Activated CD8-positive, alpha-beta T cell treated with anti-CD3 and anti-CD28 coated beads, Interleukin-2, amount 10 ng/mL, durations not matched to agents 7 days and 5 days (primary cell): ENCODE data around the gene ANKRD13C. TPM values are rescaled to one million over a fixed set of nuclear protein-coding genes. Genes with fewer than 3 reads are reported as not detected.

Experiments used
- ATAC-seq: fragments of 150-1000 bp; cut with Tn5 transposase; one replicate; pipeline ENCODE4 v1.10.0; 2021; ENCODE audit warnings: moderate library complexity
- CTCF ChIA-PET: fragments of 350-600 bp; sonication (Branson Sonifier 250); formaldehyde crosslinking; loops from one replicate; lab custom pipeline; 2021; ENCODE audit warnings: antibody characterized with exemption; lab: Charles Lee
- POLR2A ChIA-PET: fragments of 350-600 bp; sonication (Branson Sonifier 250); formaldehyde crosslinking; loops from one replicate; lab custom pipeline; 2021; ENCODE audit warnings: antibody characterized with exemption; lab: Charles Lee
- DNase-seq: peaks from one replicate; pipeline ENCODE4 v3.0.0-alpha.2; 2020
- H3K27ac Mint-ChIP-seq: one replicate; pipeline ENCODE4 v1.8.0; 2021; ENCODE audit warnings: mild to moderate bottlenecking, mixed read lengths
- H3K27me3 Mint-ChIP-seq: one replicate; pipeline ENCODE4 v1.8.0; 2021; ENCODE audit warnings: low read depth, mixed read lengths
- H3K36me3 Mint-ChIP-seq: one replicate; pipeline ENCODE4 v1.8.0; 2021; ENCODE audit warnings: low read depth, mixed read lengths
- H3K4me1 Mint-ChIP-seq: one replicate; pipeline ENCODE4 v1.8.0; 2021; ENCODE audit warnings: low read depth, mixed read lengths
- H3K4me3 Mint-ChIP-seq: one replicate; pipeline ENCODE4 v1.8.0; 2021; ENCODE audit warnings: mild to moderate bottlenecking, mixed read lengths
- H3K9me3 Mint-ChIP-seq: one replicate; pipeline ENCODE4 v1.8.0; 2022; ENCODE audit warnings: mixed read lengths; ENCODE audit not compliant: insufficient read depth
- total RNA-seq, 2 experiments: library from RNA; stranded (reverse); gene quantifications; one replicate each; pipeline ENCODE4 v1.2.3, GENCODE V29; 2021

Gene ANKRD13C
- total RNA-seq, 2 experiments from 2014 or later, result 25.0 to 26.8 TPM

DNA sequence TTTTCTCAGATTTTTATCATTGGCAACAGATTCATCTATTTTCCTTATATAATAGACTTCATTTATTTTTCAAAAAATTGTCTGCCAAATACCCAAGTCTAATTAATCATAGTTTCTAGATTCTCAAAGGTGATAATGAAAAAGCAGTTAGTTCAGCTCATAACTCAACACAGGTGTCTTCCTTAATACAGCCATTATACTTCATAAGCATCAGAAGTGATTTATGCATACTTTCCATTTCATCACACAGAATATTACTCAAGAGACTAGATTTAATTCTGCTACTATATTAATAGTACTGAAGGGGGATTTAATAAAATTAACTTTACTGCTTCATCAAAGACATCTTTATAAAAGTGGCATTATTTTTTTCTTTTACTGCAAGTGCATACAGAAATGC lies 114.6 kb downstream of the ANKRD13C start:
- no peak for ATAC-seq
- POLR2A ChIA-PET, result no interaction called here
- Mint-ChIP-seq H3K4me3 (no peak overlapping the region), H3K9me3 (no peaks in the 10 kb centered on the region), H3K4me1 (peaks cover 13% of the 10 kb centered on the region), H3K27me3 (no peaks in the 10 kb centered on the region), H3K27ac (no peak overlapping the region), H3K36me3 (peaks cover 75% of the 10 kb centered on the region)
- CTCF ChIA-PET, result no interaction called here
- DNase-seq, result no peak

DNA sequence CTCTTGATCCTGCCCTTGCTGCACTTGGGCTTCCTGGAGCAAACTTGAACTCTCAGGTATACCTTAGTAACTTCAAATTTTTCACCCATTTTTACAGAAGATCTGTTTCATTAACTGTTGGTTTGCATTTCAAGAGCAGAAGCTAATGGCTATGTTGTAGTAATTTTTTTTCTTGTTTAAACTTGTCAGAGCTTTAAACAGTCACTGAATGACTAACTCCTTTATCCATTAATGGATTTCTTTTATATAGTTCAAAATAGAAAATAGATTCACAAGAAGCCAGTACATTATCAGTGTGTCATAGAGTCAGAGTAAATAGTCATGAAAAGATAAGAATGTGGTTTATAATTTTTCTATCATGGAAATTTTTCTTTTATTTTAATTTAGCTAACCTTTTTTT lies 119.8 kb downstream of the ANKRD13C start:
- ATAC-seq, result no peak
- CTCF ChIA-PET, result no interaction called here

DNA sequence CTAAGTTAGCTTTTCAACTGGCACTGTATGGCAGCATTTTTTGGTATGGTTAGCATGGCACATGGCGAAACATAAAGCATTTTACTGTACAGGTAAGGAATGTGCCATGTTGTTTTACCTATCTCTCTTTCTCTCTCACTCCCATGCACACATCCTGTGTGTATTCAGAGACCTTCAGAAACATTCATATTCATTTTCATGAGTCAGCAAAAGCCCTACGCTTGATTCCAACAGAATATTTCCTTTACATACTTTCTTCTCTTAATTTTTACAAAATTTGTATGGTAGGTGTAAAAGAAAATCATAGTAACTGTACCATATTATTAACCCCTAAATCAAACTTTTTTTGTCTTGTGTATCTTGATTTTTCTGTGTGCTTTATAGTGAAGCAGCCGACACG lies 123.0 kb downstream of the ANKRD13C start:
- Mint-ChIP-seq H3K9me3 (no peaks in the 10 kb centered on the region), H3K27ac (no peak overlapping the region), H3K4me3 (no peak overlapping the region), H3K36me3 (peaks cover 72% of the 10 kb centered on the region), H3K4me1 (peaks cover 25% of the 10 kb centered on the region), H3K27me3 (no peaks in the 10 kb centered on the region)
- ChIA-PET CTCF (no interaction called here), POLR2A (no interaction called here)
- DNase-seq (no peak), ATAC-seq (no peak)

More for the DNA sequence above, 119.8 kb downstream of the ANKRD13C start:
- H3K4me1 Mint-ChIP-seq, result peaks cover 8% of the 10 kb centered on the region
- no peaks in the 10 kb centered on the region for H3K9me3 Mint-ChIP-seq
- POLR2A ChIA-PET, result interaction anchor here (1.1 kb wide), 1 partner anchor 37 kb away, joined by 3 read pairs; no protein-coding TSS in a partner anchor
- no peak for DNase-seq
- H3K36me3 Mint-ChIP-seq, result peaks cover 71% of the 10 kb centered on the region
- no peak overlapping the region for H3K4me3 Mint-ChIP-seq
- H3K27ac Mint-ChIP-seq, result no peak overlapping the region
- H3K27me3 Mint-ChIP-seq, result no peaks in the 10 kb centered on the region

GRCh38 chr1:70228670-70229069 lies 125.9 kb downstream of the ANKRD13C start:
- Mint-ChIP-seq H3K9me3 (no peaks in the 10 kb centered on the region), H3K36me3 (peaks cover 61% of the 10 kb centered on the region), H3K27me3 (no peaks in the 10 kb centered on the region), H3K27ac (peak overlapping the region; percentile 76), H3K4me1 (peaks cover 44% of the 10 kb centered on the region), H3K4me3 (no peak overlapping the region)
- DNase-seq (no peak), ATAC-seq (no peak)
- ChIA-PET POLR2A (interaction anchor here (0.5 to 3.0 kb wide), 3 partner anchors 23 to 839 kb away, joined by 3 to 9 read pairs (median 4); partner anchors contain the start of genes CTH and LRRC40), CTCF (interaction anchor here (0.7 to 1.5 kb wide), 3 partner anchors 35 to 280 kb away, joined by 3 to 4 read pairs (median 3); no protein-coding TSS in a partner anchor)

GRCh38 chr1:70227439-70227838 lies 127.1 kb downstream of the ANKRD13C start:
- Mint-ChIP-seq H3K27ac (peak overlapping the region; percentile 76), H3K27me3 (no peaks in the 10 kb centered on the region), H3K9me3 (no peaks in the 10 kb centered on the region), H3K36me3 (peaks cover 61% of the 10 kb centered on the region), H3K4me1 (peaks cover 54% of the 10 kb centered on the region), H3K4me3 (peak overlapping the region; percentile 15)
- ChIA-PET CTCF (interaction anchor here (0.9 to 1.0 kb wide), 2 partner anchors 9 to 38 kb away, joined by 3 read pairs; no protein-coding TSS in a partner anchor), POLR2A (interaction anchor here (0.6 to 3.0 kb wide), 3 partner anchors 11 to 26 kb away, joined by 3 to 9 read pairs (median 3); partner anchors contain the start of gene LRRC40)
- DNase-seq (no peak), ATAC-seq (peak; percentile 72)

GRCh38 chr1:70224954-70225353 lies 129.6 kb downstream of the ANKRD13C start:
- ATAC-seq (no peak), DNase-seq (no peak)
- POLR2A ChIA-PET, result no interaction called here
- H3K27me3 Mint-ChIP-seq, result no peaks in the 10 kb centered on the region
- no peak overlapping the region for H3K4me3 Mint-ChIP-seq
- no peaks in the 10 kb centered on the region for H3K9me3 Mint-ChIP-seq
- peaks cover 51% of the 10 kb centered on the region for H3K36me3 Mint-ChIP-seq
- H3K27ac Mint-ChIP-seq, result no peak overlapping the region
- CTCF ChIA-PET, result no interaction called here
- peaks cover 56% of the 10 kb centered on the region for H3K4me1 Mint-ChIP-seq

- Mint-ChIP-seq H3K27me3 (no peaks in the 10 kb centered on the region), H3K36me3 (peaks cover 42% of the 10 kb centered on the region), H3K27ac (peak overlapping the region; percentile 97), H3K4me1 (peaks cover 57% of the 10 kb centered on the region), H3K4me3 (peak overlapping the region; percentile 93), H3K9me3 (no peaks in the 10 kb centered on the region)
- CTCF ChIA-PET, result interaction anchor here (1.4 kb wide), 1 partner anchor 13 kb away, joined by 4 read pairs; no protein-coding TSS in a partner anchor
- POLR2A ChIA-PET, result interaction anchor here (0.5 to 1.2 kb wide), 2 partner anchors 75 to 131 kb away, joined by 3 to 6 read pairs; partner anchors contain the start of gene ANKRD13C
- no peak for DNase-seq
- no peak for ATAC-seq
Measured at GRCh38 chr1:70222716-70223235, 131.7 kb downstream of the ANKRD13C start.

GRCh38 chr1:70221238-70222121 lies 133.0 kb downstream of the ANKRD13C start, which contains the start of gene SRSF11:
Gene SRSF11, plus strand, starts transcription at chr1:70221380. Its CDS starts 257 bp downstream, at chr1:70221637.
- ChIA-PET POLR2A (interaction anchor here (1.0 to 3.1 kb wide), 5 partner anchors 14 to 190 kb away, joined by 4 to 92 read pairs (median 13); partner anchors contain the start of genes ANKRD13C, CTH and LRRC40), CTCF (interaction anchor here (0.9 to 2.2 kb wide), 7 partner anchors 10 to 860 kb away, joined by 3 to 8 read pairs (median 5); partner anchors contain the start of gene ZRANB2)
- H3K4me3 Mint-ChIP-seq, result peak within 1 kb of the TSS; percentile 93
- DNase-seq (peak; percentile 97), ATAC-seq (peak; percentile 96)
- no peaks in the 10 kb centered on the region for H3K9me3 Mint-ChIP-seq
- no peaks in the 10 kb centered on the region for H3K27me3 Mint-ChIP-seq
- peak within 1 kb of the TSS; percentile 97 for H3K27ac Mint-ChIP-seq
- H3K4me1 Mint-ChIP-seq, result peaks cover 44% of the 10 kb centered on the region
- peaks cover 41% of the 10 kb centered on the region for H3K36me3 Mint-ChIP-seq

DNA sequence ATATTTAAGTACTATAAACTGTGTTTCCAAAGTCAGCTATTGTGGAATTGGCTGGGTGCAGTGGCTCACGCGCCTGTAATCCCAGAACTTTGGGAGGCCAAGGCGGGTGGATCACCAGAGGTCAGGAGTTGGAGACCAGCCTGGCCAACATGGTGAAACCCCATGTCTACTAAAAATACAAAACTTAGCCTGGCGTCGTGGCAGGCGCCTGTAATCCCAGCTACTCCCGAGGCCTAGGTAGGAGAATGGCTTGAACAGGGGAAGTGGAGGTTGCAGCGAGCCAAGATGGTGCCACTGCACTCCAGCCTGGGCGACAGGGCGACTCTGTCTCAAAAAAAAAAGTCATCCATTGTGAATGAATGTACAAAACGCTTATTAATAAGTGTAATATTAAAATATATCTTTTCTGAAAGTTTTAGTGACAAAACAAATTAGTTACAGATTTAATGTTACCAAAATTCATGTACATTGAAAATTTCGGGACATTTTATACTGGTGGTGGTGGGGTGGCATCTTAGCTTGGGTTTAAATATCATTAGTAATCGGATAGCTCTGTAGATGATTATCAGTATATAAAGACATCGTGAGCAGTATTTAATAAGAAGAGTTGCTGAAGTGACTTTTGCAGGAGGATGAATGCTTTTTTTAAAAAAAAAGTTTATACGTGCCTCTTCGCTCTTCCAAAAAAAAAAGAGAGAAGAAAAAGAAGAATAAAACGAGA lies 133.8 kb downstream of the ANKRD13C start:
- Mint-ChIP-seq H3K27ac (peak overlapping the region; percentile 97), H3K36me3 (peaks cover 44% of the 10 kb centered on the region), H3K4me3 (peak overlapping the region; percentile 93), H3K27me3 (no peaks in the 10 kb centered on the region), H3K9me3 (no peaks in the 10 kb centered on the region), H3K4me1 (peaks cover 39% of the 10 kb centered on the region)
- no peak for DNase-seq
- ChIA-PET POLR2A (interaction anchor here (1.0 to 3.1 kb wide), 5 partner anchors 14 to 190 kb away, joined by 4 to 92 read pairs (median 13); partner anchors contain the start of genes ANKRD13C, CTH and LRRC40), CTCF (interaction anchor here (0.9 to 2.2 kb wide), 7 partner anchors 9 to 861 kb away, joined by 3 to 8 read pairs (median 5); partner anchors contain the start of gene ZRANB2)
- ATAC-seq, result no peak

DNA sequence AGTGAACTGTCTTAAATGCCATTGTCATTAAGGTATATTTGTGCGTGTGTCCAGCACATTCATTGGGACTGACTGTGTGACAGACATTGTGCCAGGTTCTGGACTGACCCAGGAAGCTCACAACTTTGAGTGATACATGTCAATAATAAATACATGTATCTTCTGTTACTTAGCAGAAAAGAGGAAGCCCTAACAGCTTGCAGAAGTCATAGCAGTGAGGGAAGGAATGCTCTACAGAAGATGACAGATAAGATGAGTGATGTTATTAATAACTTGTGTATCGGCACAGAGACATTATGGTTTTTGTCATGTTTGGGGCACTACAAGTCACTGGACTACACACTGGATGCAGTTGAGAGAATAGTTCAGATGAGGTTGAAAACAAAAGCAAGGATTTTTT lies 134.5 kb downstream of the ANKRD13C start:
- POLR2A ChIA-PET, result interaction anchor here (2.0 to 3.1 kb wide), 3 partner anchors 13 to 191 kb away, joined by 13 to 92 read pairs (median 29); partner anchors contain the start of genes ANKRD13C, CTH and LRRC40
- DNase-seq (no peak), ATAC-seq (no peak)
- Mint-ChIP-seq H3K4me1 (peaks cover 36% of the 10 kb centered on the region), H3K36me3 (peaks cover 48% of the 10 kb centered on the region), H3K9me3 (no peaks in the 10 kb centered on the region), H3K27me3 (no peaks in the 10 kb centered on the region), H3K27ac (peak overlapping the region; percentile 67), H3K4me3 (no peak overlapping the region)
- CTCF ChIA-PET, result interaction anchor here (1.5 to 2.2 kb wide), 3 partner anchors 11 to 861 kb away, joined by 5 to 8 read pairs (median 7); partner anchors contain the start of gene ZRANB2
